SK-N-SH (cell line): ENCODE data around the gene TMCO5A. TPM values are rescaled to one million over a fixed set of nuclear protein-coding genes. Genes with fewer than 3 reads are reported as not detected.

Experiments used
- CTCF ChIA-PET: fragments of 300-600, 350-600 bp; formaldehyde crosslinking; extraction: SDS; loops from one replicate; lab custom pipeline; 2021; lab: Yijun Ruan, JAX
- POLR2A ChIA-PET: fragments of 350-600 bp; sonication (Branson Sonifier 250); formaldehyde crosslinking; extraction: SDS; loops from one replicate; lab custom pipeline; 2020; ENCODE audit warnings: antibody characterized with exemption, inconsistent platforms; lab: Yijun Ruan, JAX
- DNase-seq: peaks from one replicate; pipeline ENCODE4 v3.0.0; 2012
- H2AFZ ChIP-seq: fragments of 200-600 bp; sonication (generic); 2 replicates; pipeline ENCODE4 v1.8.1; 2016; ENCODE audit warnings: antibody characterized with exemption, mild to moderate bottlenecking, low read depth
- H3F3A ChIP-seq: fragments of 200-600 bp; sonication (generic); replicated peaks from 2 replicates; pipeline ENCODE3; 2016; ENCODE audit warnings: antibody characterized with exemption, mild to moderate bottlenecking; ENCODE audit not compliant: insufficient read depth
- H3K27ac ChIP-seq, 2 experiments: fragments of 200-500 bp in 1 of 2; fragments of 200-600 bp in 1 of 2; sonication (Bioruptor generic) in 1 of 2; sonication (generic), shearing (Covaris generic) in 1 of 2; 2 replicates each; pipeline versions ENCODE4 v1.5.1 to v1.6.1; 2014 to 2016; ENCODE audit warnings: low read depth in 2 of 2, inconsistent platforms in 1 of 2, low read length in 1 of 2, mild to moderate bottlenecking in 1 of 2, mixed read lengths in 1 of 2
- H3K27me3 ChIP-seq: fragments of 200-600 bp; sonication (generic), shearing (Covaris generic); 2 replicates; pipeline ENCODE4 v1.6.1; 2016; ENCODE audit warnings: mixed run types; ENCODE audit not compliant: insufficient read depth
- H3K36me3 ChIP-seq, 2 experiments: fragments of 200-500 bp in 1 of 2; fragments of 200-600 bp in 1 of 2; sonication (Bioruptor generic) in 1 of 2; sonication (generic) in 1 of 2; replicated peaks in 1 of 2; 2 replicates each; pipeline versions ENCODE3 to v1.5.1; 2014 to 2016; ENCODE audit warnings: low read length in 1 of 2, mild to moderate bottlenecking in 1 of 2; ENCODE audit not compliant: insufficient read depth in 2 of 2, control insufficient read depth in 1 of 2
- H3K4me1 ChIP-seq, 2 experiments: fragments of 200-500 bp in 1 of 2; fragments of 200-600 bp in 1 of 2; sonication (Bioruptor generic) in 1 of 2; sonication (generic), shearing (Covaris generic) in 1 of 2; 2 replicates each; pipeline versions ENCODE4 v1.5.1 to v1.6.1; 2014 to 2016; ENCODE audit warnings: low read depth in 1 of 2, low read length in 1 of 2, mixed run types in 1 of 2; ENCODE audit not compliant: insufficient read depth in 2 of 2, control insufficient read depth in 1 of 2
- H3K4me2 ChIP-seq: fragments of 200-600 bp; sonication (generic), shearing (Covaris generic); 2 replicates; pipeline ENCODE4 v1.6.1; 2017; ENCODE audit warnings: mixed run types
- H3K4me3 ChIP-seq, 2 experiments: fragments of 200-500 bp in 1 of 2; fragments of 200-600 bp in 1 of 2; sonication (Bioruptor generic) in 1 of 2; sonication (generic), shearing (Covaris generic) in 1 of 2; 2 replicates each; pipeline versions ENCODE4 v1.5.1 to v1.8.1; 2014 to 2016; ENCODE audit warnings: low read depth in 2 of 2, inconsistent platforms in 1 of 2, low read length in 1 of 2, mild to moderate bottlenecking in 1 of 2, mixed read lengths in 1 of 2, moderate library complexity in 1 of 2
- H3K79me2 ChIP-seq: fragments of 200-600 bp; sonication (generic); 2 replicates; pipeline ENCODE4 v1.8.1; 2017; ENCODE audit warnings: mild to moderate bottlenecking; ENCODE audit not compliant: insufficient read depth
- H3K9ac ChIP-seq: fragments of 200-600 bp; sonication (generic); 2 replicates; pipeline ENCODE4 v1.6.1; 2017; ENCODE audit warnings: mixed run types
- H3K9me2 ChIP-seq: fragments of 200-600 bp; sonication (generic); 2 replicates; pipeline ENCODE4 v1.6.1; 2017; ENCODE audit warnings: mixed run types
- H3K9me3 ChIP-seq: fragments of 200-600 bp; sonication (generic); 2 replicates; pipeline ENCODE4 v1.6.1; 2017; ENCODE audit warnings: mixed run types, mild to moderate bottlenecking, moderate library complexity
- H4K20me1 ChIP-seq: fragments of 200-600 bp; sonication (generic); 2 replicates; pipeline ENCODE4 v1.6.1; 2017; ENCODE audit warnings: mild to moderate bottlenecking, mixed run types; ENCODE audit not compliant: insufficient read depth
- JUND ChIP-seq: IDR thresholded peaks from 2 replicates; pipeline ENCODE4 v1.4.0; 2012
- RAD21 ChIP-seq: IDR thresholded peaks from 2 replicates; pipeline ENCODE4 v1.6.1; 2012; ENCODE audit warnings: mild to moderate bottlenecking, low read length
- WGBS: methylation state at CpG from one replicate; pipeline ENCODE4 v1.1.6; 2017; ENCODE audit warnings: low lambda C conversion rate; 5-methylcytosine and 5-hydroxymethylcytosine counted together
- polyA plus RNA-seq, 3 experiments: library from polyadenylated mRNA; depleted of rRNA; stranded (reverse); fragments of >200 nt; gene quantifications; 2 replicates each; pipeline ENCODE4 v1.2.3, GENCODE V29; 2012
- TF ChIP-seq, protein P1 (sequence below): IDR thresholded peaks from 2 replicates; pipeline ENCODE4 v1.4.0; 2012; ENCODE audit warnings: low read depth, borderline replicate concordance
- TF ChIP-seq, protein P2 (sequence below): fragments of 200-600 bp; sonication (generic); IDR thresholded peaks from 2 replicates; pipeline ENCODE4 v1.6.1; 2017; ENCODE audit warnings: antibody characterized with exemption, mild to moderate bottlenecking, moderate library complexity
- TF ChIP-seq, protein P3 (sequence below): IDR thresholded peaks from 2 replicates; pipeline ENCODE4 v1.6.1; 2012; ENCODE audit warnings: mild to moderate bottlenecking, low read depth, low read length, moderate library complexity
- TF ChIP-seq, protein P4 (sequence below): IDR thresholded peaks from 2 replicates; pipeline ENCODE4; 2012

TMCO5A gene
- polyA plus RNA-seq, 1 of the 3 experiments (the other 2 are of a cell fraction) = not detected

DNA sequence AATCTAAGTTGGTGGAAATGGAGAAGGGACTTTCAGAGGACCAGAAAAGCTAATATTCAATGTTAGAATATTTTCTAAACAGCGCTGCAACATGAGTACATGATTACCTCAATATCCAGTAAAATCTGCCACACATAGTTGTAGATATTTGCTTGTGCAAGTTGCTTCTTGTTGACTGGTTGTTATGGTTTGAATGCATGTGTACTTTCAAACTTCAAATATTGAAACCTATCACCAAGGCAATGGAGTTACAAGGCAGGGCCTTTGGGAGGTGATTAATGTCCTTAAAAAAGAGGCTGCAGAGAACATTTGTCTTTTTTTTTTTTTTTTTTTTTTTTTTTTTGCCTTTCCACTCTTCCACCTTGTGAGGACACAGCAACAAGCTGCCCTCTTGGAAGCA is 49.9 kb downstream of the TMCO5A start:
- ChIA-PET POLR2A (no interaction called here), CTCF (interaction anchor here (0.6 to 6.5 kb wide), 4 partner anchors 12 to 700 kb away, joined by 3 to 39 read pairs (median 4); no protein-coding TSS in a partner anchor)
- no peak for DNase-seq

More for the DNA sequence above, 49.9 kb downstream of the TMCO5A start:
- TF ChIP-seq JUND (no peak), RAD21 (no peak)
- TF ChIP-seq, protein P1, sequence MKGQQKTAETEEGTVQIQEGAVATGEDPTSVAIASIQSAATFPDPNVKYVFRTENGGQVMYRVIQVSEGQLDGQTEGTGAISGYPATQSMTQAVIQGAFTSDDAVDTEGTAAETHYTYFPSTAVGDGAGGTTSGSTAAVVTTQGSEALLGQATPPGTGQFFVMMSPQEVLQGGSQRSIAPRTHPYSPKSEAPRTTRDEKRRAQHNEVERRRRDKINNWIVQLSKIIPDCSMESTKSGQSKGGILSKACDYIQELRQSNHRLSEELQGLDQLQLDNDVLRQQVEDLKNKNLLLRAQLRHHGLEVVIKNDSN = no peak
- TF ChIP-seq, protein P2, sequence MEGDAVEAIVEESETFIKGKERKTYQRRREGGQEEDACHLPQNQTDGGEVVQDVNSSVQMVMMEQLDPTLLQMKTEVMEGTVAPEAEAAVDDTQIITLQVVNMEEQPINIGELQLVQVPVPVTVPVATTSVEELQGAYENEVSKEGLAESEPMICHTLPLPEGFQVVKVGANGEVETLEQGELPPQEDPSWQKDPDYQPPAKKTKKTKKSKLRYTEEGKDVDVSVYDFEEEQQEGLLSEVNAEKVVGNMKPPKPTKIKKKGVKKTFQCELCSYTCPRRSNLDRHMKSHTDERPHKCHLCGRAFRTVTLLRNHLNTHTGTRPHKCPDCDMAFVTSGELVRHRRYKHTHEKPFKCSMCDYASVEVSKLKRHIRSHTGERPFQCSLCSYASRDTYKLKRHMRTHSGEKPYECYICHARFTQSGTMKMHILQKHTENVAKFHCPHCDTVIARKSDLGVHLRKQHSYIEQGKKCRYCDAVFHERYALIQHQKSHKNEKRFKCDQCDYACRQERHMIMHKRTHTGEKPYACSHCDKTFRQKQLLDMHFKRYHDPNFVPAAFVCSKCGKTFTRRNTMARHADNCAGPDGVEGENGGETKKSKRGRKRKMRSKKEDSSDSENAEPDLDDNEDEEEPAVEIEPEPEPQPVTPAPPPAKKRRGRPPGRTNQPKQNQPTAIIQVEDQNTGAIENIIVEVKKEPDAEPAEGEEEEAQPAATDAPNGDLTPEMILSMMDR = no peak
- TF ChIP-seq, protein P3, sequence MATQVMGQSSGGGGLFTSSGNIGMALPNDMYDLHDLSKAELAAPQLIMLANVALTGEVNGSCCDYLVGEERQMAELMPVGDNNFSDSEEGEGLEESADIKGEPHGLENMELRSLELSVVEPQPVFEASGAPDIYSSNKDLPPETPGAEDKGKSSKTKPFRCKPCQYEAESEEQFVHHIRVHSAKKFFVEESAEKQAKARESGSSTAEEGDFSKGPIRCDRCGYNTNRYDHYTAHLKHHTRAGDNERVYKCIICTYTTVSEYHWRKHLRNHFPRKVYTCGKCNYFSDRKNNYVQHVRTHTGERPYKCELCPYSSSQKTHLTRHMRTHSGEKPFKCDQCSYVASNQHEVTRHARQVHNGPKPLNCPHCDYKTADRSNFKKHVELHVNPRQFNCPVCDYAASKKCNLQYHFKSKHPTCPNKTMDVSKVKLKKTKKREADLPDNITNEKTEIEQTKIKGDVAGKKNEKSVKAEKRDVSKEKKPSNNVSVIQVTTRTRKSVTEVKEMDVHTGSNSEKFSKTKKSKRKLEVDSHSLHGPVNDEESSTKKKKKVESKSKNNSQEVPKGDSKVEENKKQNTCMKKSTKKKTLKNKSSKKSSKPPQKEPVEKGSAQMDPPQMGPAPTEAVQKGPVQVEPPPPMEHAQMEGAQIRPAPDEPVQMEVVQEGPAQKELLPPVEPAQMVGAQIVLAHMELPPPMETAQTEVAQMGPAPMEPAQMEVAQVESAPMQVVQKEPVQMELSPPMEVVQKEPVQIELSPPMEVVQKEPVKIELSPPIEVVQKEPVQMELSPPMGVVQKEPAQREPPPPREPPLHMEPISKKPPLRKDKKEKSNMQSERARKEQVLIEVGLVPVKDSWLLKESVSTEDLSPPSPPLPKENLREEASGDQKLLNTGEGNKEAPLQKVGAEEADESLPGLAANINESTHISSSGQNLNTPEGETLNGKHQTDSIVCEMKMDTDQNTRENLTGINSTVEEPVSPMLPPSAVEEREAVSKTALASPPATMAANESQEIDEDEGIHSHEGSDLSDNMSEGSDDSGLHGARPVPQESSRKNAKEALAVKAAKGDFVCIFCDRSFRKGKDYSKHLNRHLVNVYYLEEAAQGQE = no peak
- TF ChIP-seq, protein P4, sequence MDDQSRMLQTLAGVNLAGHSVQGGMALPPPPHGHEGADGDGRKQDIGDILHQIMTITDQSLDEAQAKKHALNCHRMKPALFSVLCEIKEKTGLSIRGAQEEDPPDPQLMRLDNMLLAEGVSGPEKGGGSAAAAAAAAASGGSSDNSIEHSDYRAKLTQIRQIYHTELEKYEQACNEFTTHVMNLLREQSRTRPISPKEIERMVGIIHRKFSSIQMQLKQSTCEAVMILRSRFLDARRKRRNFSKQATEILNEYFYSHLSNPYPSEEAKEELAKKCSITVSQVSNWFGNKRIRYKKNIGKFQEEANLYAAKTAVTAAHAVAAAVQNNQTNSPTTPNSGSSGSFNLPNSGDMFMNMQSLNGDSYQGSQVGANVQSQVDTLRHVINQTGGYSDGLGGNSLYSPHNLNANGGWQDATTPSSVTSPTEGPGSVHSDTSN = no peak
- no peak overlapping the region for H3K27ac ChIP-seq
- no peak overlapping the region for H2AFZ ChIP-seq
- no peaks in the 10 kb centered on the region for H3K79me2 ChIP-seq
- peaks cover 7% of the 10 kb centered on the region for H3K9me3 ChIP-seq
- no peaks in the 10 kb centered on the region for H4K20me1 ChIP-seq
- H3K4me2 ChIP-seq = no peak overlapping the region
- H3K9me2 ChIP-seq = no peaks in the 10 kb centered on the region
- no peaks in the 10 kb centered on the region for H3K27me3 ChIP-seq
- no peaks in the 10 kb centered on the region for H3F3A ChIP-seq
- H3K4me1 ChIP-seq = peaks cover 0 to 9% of the 10 kb centered on the region in 2 experiments; a peak in 2 of 4 replicates
- H3K9ac ChIP-seq = no peak overlapping the region
- WGBS = 80% methylated on average over 1 of the region's 1 CpG
- H3K4me3 ChIP-seq = no peak overlapping the region
- H3K36me3 ChIP-seq = no peaks in the 10 kb centered on the region
